Measurements from ENCODE around the gene SLC26A1.

DNA sequence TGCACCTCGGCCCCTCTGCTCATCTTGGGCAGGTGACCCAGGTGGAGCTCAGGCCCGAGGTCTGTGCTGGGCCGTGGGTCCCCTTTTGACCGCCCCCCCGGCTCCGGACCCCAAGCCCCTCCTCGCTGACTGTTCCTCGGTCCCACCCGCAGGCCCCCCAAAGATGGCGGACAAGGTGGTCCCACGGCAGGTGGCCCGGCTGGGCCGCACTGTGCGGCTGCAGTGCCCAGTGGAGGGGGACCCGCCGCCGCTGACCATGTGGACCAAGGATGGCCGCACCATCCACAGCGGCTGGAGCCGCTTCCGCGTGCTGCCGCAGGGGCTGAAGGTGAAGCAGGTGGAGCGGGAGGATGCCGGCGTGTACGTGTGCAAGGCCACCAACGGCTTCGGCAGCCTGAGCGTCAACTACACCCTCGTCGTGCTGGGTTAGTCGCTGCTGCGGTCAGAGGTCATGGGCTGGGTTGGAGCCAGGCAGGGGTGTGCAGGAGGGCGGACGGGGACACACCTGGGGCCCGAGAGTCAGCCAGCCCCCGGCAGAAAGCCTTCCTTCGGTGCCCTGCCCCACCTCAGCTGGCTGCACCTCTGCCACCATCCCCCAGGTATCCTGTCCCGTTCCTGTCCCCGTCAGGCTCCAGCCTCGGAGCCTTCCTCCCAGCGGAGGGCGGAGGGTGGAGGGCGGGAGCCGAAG is 29.0 kb upstream of the SLC26A1 start:
- TF ChIP-seq, protein P1, sequence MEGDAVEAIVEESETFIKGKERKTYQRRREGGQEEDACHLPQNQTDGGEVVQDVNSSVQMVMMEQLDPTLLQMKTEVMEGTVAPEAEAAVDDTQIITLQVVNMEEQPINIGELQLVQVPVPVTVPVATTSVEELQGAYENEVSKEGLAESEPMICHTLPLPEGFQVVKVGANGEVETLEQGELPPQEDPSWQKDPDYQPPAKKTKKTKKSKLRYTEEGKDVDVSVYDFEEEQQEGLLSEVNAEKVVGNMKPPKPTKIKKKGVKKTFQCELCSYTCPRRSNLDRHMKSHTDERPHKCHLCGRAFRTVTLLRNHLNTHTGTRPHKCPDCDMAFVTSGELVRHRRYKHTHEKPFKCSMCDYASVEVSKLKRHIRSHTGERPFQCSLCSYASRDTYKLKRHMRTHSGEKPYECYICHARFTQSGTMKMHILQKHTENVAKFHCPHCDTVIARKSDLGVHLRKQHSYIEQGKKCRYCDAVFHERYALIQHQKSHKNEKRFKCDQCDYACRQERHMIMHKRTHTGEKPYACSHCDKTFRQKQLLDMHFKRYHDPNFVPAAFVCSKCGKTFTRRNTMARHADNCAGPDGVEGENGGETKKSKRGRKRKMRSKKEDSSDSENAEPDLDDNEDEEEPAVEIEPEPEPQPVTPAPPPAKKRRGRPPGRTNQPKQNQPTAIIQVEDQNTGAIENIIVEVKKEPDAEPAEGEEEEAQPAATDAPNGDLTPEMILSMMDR (IDR thresholded peaks at IDR 0.05; ENCODE audit: insufficient read depth, low read length, poor library complexity, severe bottlenecking): no peak
- no peak for TF ChIP-seq EZH2phosphoT487 (conservative IDR thresholded peaks at IDR 0.05; ENCODE audit: low read length)

Data from SU-DHL-6 (cell line).